SK-N-SH (cell line): Measurements from ENCODE around the gene SRSF3. TPM values are rescaled to one million over a fixed set of nuclear protein-coding genes. Genes with fewer than 3 reads are reported as not detected.

Experiments
- CTCF ChIA-PET: fragments of 300-600, 350-600 bp; formaldehyde crosslinking; extraction: SDS; loops from one replicate; lab custom pipeline; 2021; lab: Yijun Ruan, JAX
- POLR2A ChIA-PET: fragments of 350-600 bp; sonication (Branson Sonifier 250); formaldehyde crosslinking; extraction: SDS; loops from one replicate; lab custom pipeline; 2020; ENCODE audit warnings: antibody characterized with exemption, inconsistent platforms; lab: Yijun Ruan, JAX
- DNase-seq: peaks from one replicate; pipeline ENCODE4 v3.0.0; 2012
- H2AFZ ChIP-seq: fragments of 200-600 bp; sonication (generic); 2 replicates; pipeline ENCODE4 v1.8.1; 2016; ENCODE audit warnings: antibody characterized with exemption, mild to moderate bottlenecking, low read depth
- H3F3A ChIP-seq: fragments of 200-600 bp; sonication (generic); replicated peaks from 2 replicates; pipeline ENCODE3; 2016; ENCODE audit warnings: antibody characterized with exemption, mild to moderate bottlenecking; ENCODE audit not compliant: insufficient read depth
- H3K27ac ChIP-seq, 2 experiments: fragments of 200-500 bp in 1 of 2; fragments of 200-600 bp in 1 of 2; sonication (Bioruptor generic) in 1 of 2; sonication (generic), shearing (Covaris generic) in 1 of 2; 2 replicates each; pipeline versions ENCODE4 v1.5.1 to v1.6.1; 2014 to 2016; ENCODE audit warnings: low read depth in 2 of 2, inconsistent platforms in 1 of 2, low read length in 1 of 2, mild to moderate bottlenecking in 1 of 2, mixed read lengths in 1 of 2
- H3K27me3 ChIP-seq: fragments of 200-600 bp; sonication (generic), shearing (Covaris generic); 2 replicates; pipeline ENCODE4 v1.6.1; 2016; ENCODE audit warnings: mixed run types; ENCODE audit not compliant: insufficient read depth
- H3K36me3 ChIP-seq, 2 experiments: fragments of 200-500 bp in 1 of 2; fragments of 200-600 bp in 1 of 2; sonication (Bioruptor generic) in 1 of 2; sonication (generic) in 1 of 2; replicated peaks in 1 of 2; 2 replicates each; pipeline versions ENCODE3 to v1.5.1; 2014 to 2016; ENCODE audit warnings: low read length in 1 of 2, mild to moderate bottlenecking in 1 of 2; ENCODE audit not compliant: insufficient read depth in 2 of 2, control insufficient read depth in 1 of 2
- H3K4me1 ChIP-seq, 2 experiments: fragments of 200-500 bp in 1 of 2; fragments of 200-600 bp in 1 of 2; sonication (Bioruptor generic) in 1 of 2; sonication (generic), shearing (Covaris generic) in 1 of 2; 2 replicates each; pipeline versions ENCODE4 v1.5.1 to v1.6.1; 2014 to 2016; ENCODE audit warnings: low read depth in 1 of 2, low read length in 1 of 2, mixed run types in 1 of 2; ENCODE audit not compliant: insufficient read depth in 2 of 2, control insufficient read depth in 1 of 2
- H3K4me2 ChIP-seq: fragments of 200-600 bp; sonication (generic), shearing (Covaris generic); 2 replicates; pipeline ENCODE4 v1.6.1; 2017; ENCODE audit warnings: mixed run types
- H3K4me3 ChIP-seq, 2 experiments: fragments of 200-500 bp in 1 of 2; fragments of 200-600 bp in 1 of 2; sonication (Bioruptor generic) in 1 of 2; sonication (generic), shearing (Covaris generic) in 1 of 2; 2 replicates each; pipeline versions ENCODE4 v1.5.1 to v1.8.1; 2014 to 2016; ENCODE audit warnings: low read depth in 2 of 2, inconsistent platforms in 1 of 2, low read length in 1 of 2, mild to moderate bottlenecking in 1 of 2, mixed read lengths in 1 of 2, moderate library complexity in 1 of 2
- H3K79me2 ChIP-seq: fragments of 200-600 bp; sonication (generic); 2 replicates; pipeline ENCODE4 v1.8.1; 2017; ENCODE audit warnings: mild to moderate bottlenecking; ENCODE audit not compliant: insufficient read depth
- H3K9ac ChIP-seq: fragments of 200-600 bp; sonication (generic); 2 replicates; pipeline ENCODE4 v1.6.1; 2017; ENCODE audit warnings: mixed run types
- H3K9me2 ChIP-seq: fragments of 200-600 bp; sonication (generic); 2 replicates; pipeline ENCODE4 v1.6.1; 2017; ENCODE audit warnings: mixed run types
- H3K9me3 ChIP-seq: fragments of 200-600 bp; sonication (generic); 2 replicates; pipeline ENCODE4 v1.6.1; 2017; ENCODE audit warnings: mixed run types, mild to moderate bottlenecking, moderate library complexity
- H4K20me1 ChIP-seq: fragments of 200-600 bp; sonication (generic); 2 replicates; pipeline ENCODE4 v1.6.1; 2017; ENCODE audit warnings: mild to moderate bottlenecking, mixed run types; ENCODE audit not compliant: insufficient read depth
- EZH2phosphoT487 ChIP-seq: fragments of 200-600 bp; sonication (generic); IDR thresholded peaks from 2 replicates; pipeline ENCODE4 v1.6.1; 2017; ENCODE audit warnings: low read depth, mixed run types, mild to moderate bottlenecking, antibody characterized with exemption, moderate library complexity, borderline replicate concordance
- JUND ChIP-seq: IDR thresholded peaks from 2 replicates; pipeline ENCODE4 v1.4.0; 2012
- NFIC ChIP-seq: IDR thresholded peaks from 2 replicates; pipeline ENCODE4 v1.4.0; 2012; ENCODE audit warnings: borderline replicate concordance
- POLR2AphosphoS5 ChIP-seq: IDR thresholded peaks from 2 replicates; pipeline ENCODE4 v1.6.1; 2012; ENCODE audit warnings: low read depth, low read length
- RAD21 ChIP-seq: IDR thresholded peaks from 2 replicates; pipeline ENCODE4 v1.6.1; 2012; ENCODE audit warnings: mild to moderate bottlenecking, low read length
- RCOR1 ChIP-seq: fragments of 150-350 bp; IDR thresholded peaks from 2 replicates; pipeline ENCODE4 v1.6.1; 2017; ENCODE audit warnings: antibody characterized with exemption, low read length
- RXRA ChIP-seq: IDR thresholded peaks from 2 replicates; pipeline ENCODE4 v1.4.0; 2012; ENCODE audit warnings: low read depth, mild to moderate bottlenecking, borderline replicate concordance
- SIN3A ChIP-seq: IDR thresholded peaks from 2 replicates; pipeline ENCODE4 v1.6.1; 2012; ENCODE audit warnings: low read depth, mild to moderate bottlenecking, low read length, moderate library complexity, borderline replicate concordance
- TCF12 ChIP-seq: IDR thresholded peaks from 2 replicates; pipeline ENCODE4 v1.4.0; 2012
- WGBS: methylation state at CpG from one replicate; pipeline ENCODE4 v1.1.6; 2017; ENCODE audit warnings: low lambda C conversion rate; 5-methylcytosine and 5-hydroxymethylcytosine counted together
- polyA plus RNA-seq, 3 experiments: library from polyadenylated mRNA; depleted of rRNA; stranded (reverse); fragments of >200 nt; gene quantifications; 2 replicates each; pipeline ENCODE4 v1.2.3, GENCODE V29; 2012
- TF ChIP-seq, protein P1 (sequence below): IDR thresholded peaks from 2 replicates; pipeline ENCODE4 v1.6.1; 2012; ENCODE audit warnings: mild to moderate bottlenecking, low read depth, low read length, moderate library complexity
- TF ChIP-seq, protein P2 (sequence below): fragments of 150-350 bp; IDR thresholded peaks from 2 replicates; pipeline ENCODE4 v1.6.1; 2016; ENCODE audit warnings: mild to moderate bottlenecking, low read depth, low read length

The SRSF3 gene
- polyA plus RNA-seq, 1 of the 3 experiments (the other 2 are of a cell fraction) = 351 TPM

DNA sequence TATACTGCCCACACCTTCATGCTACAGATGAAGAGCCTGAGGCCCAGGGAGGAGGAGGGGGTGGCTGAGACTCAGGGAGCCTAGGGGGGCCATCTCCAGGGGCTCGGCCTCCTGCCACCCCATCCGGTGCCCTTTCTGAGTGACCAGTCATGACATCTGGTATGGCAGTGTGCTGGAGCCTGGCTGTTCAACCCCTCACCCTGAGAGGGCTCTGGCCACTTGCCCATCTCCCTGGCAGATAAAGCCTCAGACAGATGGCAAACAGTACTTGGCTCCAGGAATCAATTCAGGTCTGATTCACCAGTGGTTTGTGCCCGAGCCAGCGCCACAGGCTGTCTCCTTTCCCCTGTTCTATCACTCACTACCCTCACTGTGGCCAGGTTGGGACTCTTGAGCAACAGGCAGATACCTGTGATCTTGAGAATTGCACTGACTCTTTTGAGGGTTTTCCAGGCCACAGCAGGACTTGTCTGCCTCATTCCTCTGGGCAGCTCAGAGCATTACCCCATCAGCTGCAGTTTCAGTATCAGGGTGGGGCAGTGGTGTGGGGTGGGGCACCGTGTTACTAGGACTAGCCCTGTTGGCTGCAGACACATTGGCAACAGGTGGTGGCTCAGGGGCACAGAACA is 22.8 kb downstream of the SRSF3 start (continued):
- TF ChIP-seq POLR2AphosphoS5 = peak; percentile 78
- TF ChIP-seq JUND = peak; percentile 78
- TF ChIP-seq SIN3A = peak; percentile 84
- TF ChIP-seq, protein P1, sequence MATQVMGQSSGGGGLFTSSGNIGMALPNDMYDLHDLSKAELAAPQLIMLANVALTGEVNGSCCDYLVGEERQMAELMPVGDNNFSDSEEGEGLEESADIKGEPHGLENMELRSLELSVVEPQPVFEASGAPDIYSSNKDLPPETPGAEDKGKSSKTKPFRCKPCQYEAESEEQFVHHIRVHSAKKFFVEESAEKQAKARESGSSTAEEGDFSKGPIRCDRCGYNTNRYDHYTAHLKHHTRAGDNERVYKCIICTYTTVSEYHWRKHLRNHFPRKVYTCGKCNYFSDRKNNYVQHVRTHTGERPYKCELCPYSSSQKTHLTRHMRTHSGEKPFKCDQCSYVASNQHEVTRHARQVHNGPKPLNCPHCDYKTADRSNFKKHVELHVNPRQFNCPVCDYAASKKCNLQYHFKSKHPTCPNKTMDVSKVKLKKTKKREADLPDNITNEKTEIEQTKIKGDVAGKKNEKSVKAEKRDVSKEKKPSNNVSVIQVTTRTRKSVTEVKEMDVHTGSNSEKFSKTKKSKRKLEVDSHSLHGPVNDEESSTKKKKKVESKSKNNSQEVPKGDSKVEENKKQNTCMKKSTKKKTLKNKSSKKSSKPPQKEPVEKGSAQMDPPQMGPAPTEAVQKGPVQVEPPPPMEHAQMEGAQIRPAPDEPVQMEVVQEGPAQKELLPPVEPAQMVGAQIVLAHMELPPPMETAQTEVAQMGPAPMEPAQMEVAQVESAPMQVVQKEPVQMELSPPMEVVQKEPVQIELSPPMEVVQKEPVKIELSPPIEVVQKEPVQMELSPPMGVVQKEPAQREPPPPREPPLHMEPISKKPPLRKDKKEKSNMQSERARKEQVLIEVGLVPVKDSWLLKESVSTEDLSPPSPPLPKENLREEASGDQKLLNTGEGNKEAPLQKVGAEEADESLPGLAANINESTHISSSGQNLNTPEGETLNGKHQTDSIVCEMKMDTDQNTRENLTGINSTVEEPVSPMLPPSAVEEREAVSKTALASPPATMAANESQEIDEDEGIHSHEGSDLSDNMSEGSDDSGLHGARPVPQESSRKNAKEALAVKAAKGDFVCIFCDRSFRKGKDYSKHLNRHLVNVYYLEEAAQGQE = no peak
- peak; percentile 98 for TF ChIP-seq RCOR1
- TF ChIP-seq EZH2phosphoT487 = no peak
- peak; percentile 87; the same call in 1 of the 2 replicates for TF ChIP-seq RXRA

DNA sequence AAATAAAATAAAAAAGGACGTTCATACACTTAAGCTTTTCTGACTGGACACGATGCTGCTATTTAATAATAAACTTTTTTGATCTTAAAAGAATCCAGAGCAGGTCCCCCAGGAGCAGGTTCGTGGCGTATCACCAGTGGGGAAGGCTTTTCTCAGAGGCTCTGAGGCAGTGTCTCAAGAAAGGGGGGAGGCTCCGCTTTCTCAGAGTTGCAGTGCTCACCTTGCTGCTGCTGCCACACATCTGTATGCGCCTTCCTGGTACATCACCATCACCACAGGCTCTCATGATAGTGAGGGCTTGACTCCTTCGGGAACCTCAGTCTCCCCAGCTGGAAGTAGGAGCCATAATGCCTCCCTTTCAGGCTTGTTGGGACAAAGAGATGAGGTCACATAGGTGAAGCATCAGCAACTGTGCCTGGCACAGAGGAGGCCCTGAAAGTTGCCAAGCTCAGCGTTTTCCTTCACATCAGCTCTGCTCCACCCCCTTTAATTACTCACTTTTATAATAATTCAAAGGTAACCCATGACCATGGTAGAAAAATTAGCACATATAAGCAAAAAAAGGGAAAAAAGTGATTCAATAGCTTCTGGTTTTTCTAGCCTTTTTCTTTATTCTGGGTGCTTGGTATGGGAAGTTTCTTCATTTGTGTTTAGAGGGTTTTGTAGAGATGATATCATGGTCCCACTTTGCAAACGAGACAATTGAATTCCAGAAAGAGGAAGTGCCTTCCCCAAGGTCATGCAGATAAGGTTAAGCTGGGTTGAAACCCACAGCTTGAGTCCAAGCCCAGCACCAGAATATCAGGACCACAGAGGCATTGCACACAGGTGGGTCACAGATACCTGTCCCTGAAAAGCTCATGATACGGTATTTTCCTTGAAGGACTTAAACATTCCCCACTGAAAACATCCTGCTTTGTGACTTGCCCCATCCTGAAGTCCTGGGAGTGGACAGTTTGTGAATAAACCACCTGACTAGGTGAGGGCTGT is 24.5 kb downstream of the SRSF3 start:
- POLR2A ChIA-PET = interaction anchor here (0.8 to 1.4 kb wide), 2 partner anchors 60 to 64 kb away, joined by 3 read pairs; partner anchors contain the start of gene CDKN1A
- peaks cover 28% of the 10 kb centered on the region for H3F3A ChIP-seq
- CTCF ChIA-PET = interaction anchor here (0.7 to 6.0 kb wide), 9 partner anchors 36 to 145 kb away, joined by 3 to 111 read pairs (median 3); no protein-coding TSS in a partner anchor

More for the DNA sequence above, 24.5 kb downstream of the SRSF3 start:
- Histone ChIP-seq H3K27me3 (no peaks in the 10 kb centered on the region), H3K79me2 (no peaks in the 10 kb centered on the region), H3K9me2 (no peaks in the 10 kb centered on the region), H3K27ac (peak overlapping the region in 1 of 2 experiments; percentile 29; a peak in 1 of 4 replicates), H3K9ac (no peak overlapping the region), H4K20me1 (peaks cover 22% of the 10 kb centered on the region), H3K36me3 (no peaks in the 10 kb centered on the region), H2AFZ (no peak overlapping the region), H3K9me3 (no peaks in the 10 kb centered on the region), H3K4me3 (no peak overlapping the region), H3K4me1 (peaks cover 15 to 26% of the 10 kb centered on the region in 2 experiments; a peak in 3 of 4 replicates), H3K4me2 (no peak overlapping the region)
- DNase-seq = no peak
- 91% methylated on average over 10 of the region's 10 CpGs for WGBS
- TF ChIP-seq NFIC (no peak), TCF12 (no peak), RAD21 (no peak)
- TF ChIP-seq, protein P2, sequence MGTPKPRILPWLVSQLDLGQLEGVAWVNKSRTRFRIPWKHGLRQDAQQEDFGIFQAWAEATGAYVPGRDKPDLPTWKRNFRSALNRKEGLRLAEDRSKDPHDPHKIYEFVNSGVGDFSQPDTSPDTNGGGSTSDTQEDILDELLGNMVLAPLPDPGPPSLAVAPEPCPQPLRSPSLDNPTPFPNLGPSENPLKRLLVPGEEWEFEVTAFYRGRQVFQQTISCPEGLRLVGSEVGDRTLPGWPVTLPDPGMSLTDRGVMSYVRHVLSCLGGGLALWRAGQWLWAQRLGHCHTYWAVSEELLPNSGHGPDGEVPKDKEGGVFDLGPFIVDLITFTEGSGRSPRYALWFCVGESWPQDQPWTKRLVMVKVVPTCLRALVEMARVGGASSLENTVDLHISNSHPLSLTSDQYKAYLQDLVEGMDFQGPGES = no peak
